GM18526 (cell line): ENCODE data around the gene OXCT2.
A peak's percentile ranks its signal among the peaks of the same experiment; 100 is the strongest.
"Not testable (repeated sequence)": the region's sequence is repeated elsewhere in the genome, so short reads cannot be mapped to it uniquely, and the experiment has no call there.

ENCODE experiments used
- POLR2A ChIP-seq: IDR thresholded peaks from 3 replicates; pipeline ENCODE4 v1.6.1; 2011; ENCODE audit not compliant: insufficient read length; ENCODE audit errors: extremely low read depth

OXCT2 gene

GRCh38 chr1:39771022-39771532 is at the start of gene OXCT2:
OXCT2 (minus strand) TSS chr1:39771348; CDS start chr1:39771255, 93 bp downstream.
- TF ChIP-seq POLR2A: not testable (repeated sequence)

- TF ChIP-seq POLR2A: no peak
These were observed 48.1 kb upstream of the OXCT2 start for GRCh38 chr1:39819091-39819812.

- no peak for TF ChIP-seq POLR2A
These were observed 47.3 kb upstream of the OXCT2 start for GRCh38 chr1:39818482-39818881.

- peak; percentile 21 for TF ChIP-seq POLR2A
These were observed 46.2 kb upstream of the OXCT2 start for GRCh38 chr1:39817091-39817932.

- TF ChIP-seq POLR2A: no peak
These were observed 45.4 kb upstream of the OXCT2 start for GRCh38 chr1:39816415-39817090.

- no peak for TF ChIP-seq POLR2A
These were observed 41.8 kb upstream of the OXCT2 start for GRCh38 chr1:39812913-39813312.

GRCh38 chr1:39808784-39809517 is 37.8 kb upstream of the OXCT2 start:
- TF ChIP-seq POLR2A: no peak

- TF ChIP-seq POLR2A: no peak
These were observed 34.2 kb upstream of the OXCT2 start for GRCh38 chr1:39805385-39805784.

GRCh38 chr1:39802496-39803260 is 31.5 kb upstream of the OXCT2 start:
- TF ChIP-seq POLR2A: no peak

- TF ChIP-seq POLR2A: no peak
These were observed 29.3 kb upstream of the OXCT2 start for GRCh38 chr1:39800471-39800835.

GRCh38 chr1:39799770-39800470 is 28.8 kb upstream of the OXCT2 start:
- no peak for TF ChIP-seq POLR2A

- TF ChIP-seq POLR2A: peak; percentile 54
These were observed 28.0 kb upstream of the OXCT2 start for GRCh38 chr1:39798859-39799769.

GRCh38 chr1:39795651-39796050 is 24.5 kb upstream of the OXCT2 start:
- TF ChIP-seq POLR2A: no peak
